Left colon (tissue), 2 donors: ENCODE measurements around the gene ITGB1. TPM values are rescaled to one million over a fixed set of nuclear protein-coding genes. Genes with fewer than 3 reads are reported as not detected.
"Not testable (repeated sequence)": the region's sequence is repeated elsewhere in the genome, so short reads cannot be mapped to it uniquely, and the experiment has no call there.

Experiments used
- ATAC-seq: fragments of 200-7000 bp; cut with Tn5 transposase; one replicate; pipeline ENCODE4 v1.9.1; 2020; ENCODE audit warnings: mild to moderate bottlenecking, moderate library complexity
- DNase-seq, 2 donors: peaks; one replicate each; pipeline ENCODE4 v3.0.0-alpha.2; 2020
- intact Hi-C, 2 donors: fragments of 100-400 bp; cut with DNase I in 1 of 2; cut with micrococcal nuclease in 1 of 2; formaldehyde crosslinking; loops; one replicate each; pipeline versions ENCODE4 v1.11.2 to v1.14.0; 2022; cut with DNase I, micrococcal nuclease
- total RNA-seq, 2 donors: library from RNA; stranded (reverse); fragmentation: NEBNext Ultra II Directional; extraction: Animal tissue kit (Norgen Biotek cat#: 25700); gene quantifications; one replicate each; pipeline ENCODE4 v1.2.1, GENCODE V29; 2021
- donor health status: DM: no; HTN: no; CAD: no.
- donor health status: DM: yes; HTN: yes; CAD: no.

Gene ITGB1
- total RNA-seq, 2 donors from 2014 or later, result 303 to 331 TPM

- ATAC-seq, result no peak
- intact Hi-C loops, result no loop called here
- no peak for DNase-seq
Measured at GRCh38 chr10:32982293-32982709, 24.3 kb upstream of the ITGB1 start.

DNA sequence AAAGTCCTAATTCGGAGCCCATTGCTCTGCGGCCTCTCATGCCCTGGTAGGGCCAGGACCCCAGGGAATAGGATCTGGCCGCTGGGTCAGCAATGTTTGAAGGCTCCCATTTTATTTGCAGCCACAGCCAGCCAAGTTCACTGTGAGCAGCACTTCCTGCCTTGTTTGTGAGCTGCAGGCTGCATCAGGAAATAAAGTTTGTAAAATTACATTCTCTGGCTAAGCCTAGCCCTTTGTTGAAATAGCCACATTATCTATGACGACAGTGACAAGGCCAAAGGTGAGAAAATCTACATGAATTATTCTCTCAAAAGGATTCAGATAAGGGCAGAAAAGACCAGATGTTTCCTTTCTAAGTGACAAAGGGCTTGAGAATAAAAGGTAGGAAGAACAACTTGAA, 23.7 kb upstream of the ITGB1 start:
- ATAC-seq (peak; percentile 79), DNase-seq (peak; percentile 61 to 65)
- intact Hi-C loops, result no loop called here

DNA sequence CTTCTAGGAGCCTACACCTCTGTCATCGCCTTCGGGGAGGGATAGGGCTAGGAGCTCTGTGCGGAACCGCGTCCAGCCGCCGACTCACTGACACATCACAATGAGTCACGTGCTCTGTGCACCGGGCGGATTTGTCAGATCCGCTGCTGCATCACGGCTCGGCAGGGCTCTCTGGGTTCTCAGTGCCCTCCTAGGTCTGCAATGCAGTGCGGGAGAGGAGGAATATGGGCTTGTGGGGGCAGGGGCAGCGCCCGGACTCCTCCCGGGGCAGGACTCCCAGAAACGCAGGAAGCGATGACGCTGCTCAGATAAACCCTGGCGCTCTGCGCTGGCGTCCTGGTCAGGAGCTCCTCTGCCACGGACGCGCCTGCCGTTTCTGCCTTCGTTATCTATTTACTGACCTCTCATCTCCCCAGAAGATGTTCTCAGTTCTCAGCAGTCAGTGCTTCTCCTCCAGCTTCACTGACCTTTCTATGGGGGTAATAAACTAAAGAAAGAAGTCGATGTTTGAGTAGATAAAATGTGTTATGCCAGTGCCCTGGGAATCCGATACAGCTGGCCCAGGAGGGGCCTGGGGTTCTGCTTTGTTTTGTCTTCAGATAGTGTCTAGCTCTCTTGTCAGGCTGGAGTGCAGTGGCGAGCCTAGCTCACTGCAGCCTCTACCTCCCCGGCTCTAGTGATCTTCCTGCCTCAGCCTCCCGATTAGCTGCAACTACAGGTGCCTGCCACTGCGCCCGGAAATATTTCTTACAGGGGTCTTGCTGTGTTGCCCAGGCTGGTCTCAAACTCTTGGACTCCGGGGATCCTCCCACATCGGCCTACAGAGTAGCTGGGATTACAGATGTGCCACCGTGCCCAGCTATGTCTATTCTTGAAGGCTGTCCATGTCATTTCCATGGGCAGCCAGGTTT, 22.8 kb upstream of the ITGB1 start:
- intact Hi-C loops, result no loop called here
- DNase-seq (peak; percentile 92 to 96), ATAC-seq (peak; percentile 83)

DNA sequence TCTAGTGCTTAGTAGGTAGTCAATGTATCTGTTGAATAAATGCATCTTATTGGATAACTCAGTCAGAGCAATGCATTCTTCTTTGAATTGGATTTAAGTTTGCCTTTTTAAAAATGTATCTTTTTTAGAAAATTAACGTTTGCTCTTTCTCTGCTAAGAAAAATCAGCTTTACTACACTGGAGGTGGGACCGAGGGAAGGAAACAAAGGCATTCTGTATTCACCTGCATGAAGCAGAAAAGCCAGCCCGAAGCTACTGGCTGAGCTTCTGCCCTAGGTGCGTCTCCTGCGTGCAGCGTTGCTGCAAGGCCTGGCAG, 22.2 kb upstream of the ITGB1 start:
- DNase-seq (no peak), ATAC-seq (no peak)
- intact Hi-C loops, result no loop called here

GRCh38 chr10:32979719-32980118, 21.7 kb upstream of the ITGB1 start:
- intact Hi-C loops, ATAC-seq, DNase-seq: not testable (repeated sequence)

- intact Hi-C loops, result no loop called here
- no peak for ATAC-seq
- DNase-seq, result no peak
Measured at GRCh38 chr10:32979041-32979440, 21.0 kb upstream of the ITGB1 start.

- intact Hi-C loops, ATAC-seq, DNase-seq: not testable (repeated sequence)
Measured at GRCh38 chr10:32977846-32978809, 20.1 kb upstream of the ITGB1 start.

DNA sequence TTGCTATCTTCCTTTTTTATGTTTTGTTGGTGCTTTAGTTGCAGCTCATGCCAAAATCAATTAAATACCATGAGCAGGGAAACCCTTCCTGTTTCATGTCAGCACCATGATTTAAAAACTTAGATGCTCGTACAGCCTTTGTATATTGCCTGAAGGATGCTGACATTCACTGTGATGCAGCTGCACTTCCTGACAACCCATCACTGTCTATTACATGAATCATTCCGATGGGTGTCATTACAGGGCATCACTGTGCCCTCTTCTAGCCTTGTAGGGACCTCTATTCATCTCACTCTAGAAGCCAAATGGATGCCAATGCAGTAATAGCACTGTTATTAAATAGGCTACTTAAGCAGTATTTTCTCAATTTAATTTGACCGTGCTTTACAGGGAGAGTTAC, 18.3 kb upstream of the ITGB1 start:
- intact Hi-C loops, result no loop called here
- DNase-seq (no peak), ATAC-seq (no peak)

- DNase-seq (no peak), ATAC-seq (peak; percentile 41)
- intact Hi-C loops, result no loop called here
Measured at GRCh38 chr10:32972929-32973328, 14.9 kb upstream of the ITGB1 start.

GRCh38 chr10:32972460-32972859, 14.4 kb upstream of the ITGB1 start:
- ATAC-seq (peak; percentile 53), DNase-seq (no peak)
- intact Hi-C loops, result no loop called here

- peak; percentile 85 for ATAC-seq
- DNase-seq, result peak; percentile 25 to 39
- intact Hi-C loops, result no loop called here
Measured at GRCh38 chr10:32971536-32972091, 13.6 kb upstream of the ITGB1 start.

DNA sequence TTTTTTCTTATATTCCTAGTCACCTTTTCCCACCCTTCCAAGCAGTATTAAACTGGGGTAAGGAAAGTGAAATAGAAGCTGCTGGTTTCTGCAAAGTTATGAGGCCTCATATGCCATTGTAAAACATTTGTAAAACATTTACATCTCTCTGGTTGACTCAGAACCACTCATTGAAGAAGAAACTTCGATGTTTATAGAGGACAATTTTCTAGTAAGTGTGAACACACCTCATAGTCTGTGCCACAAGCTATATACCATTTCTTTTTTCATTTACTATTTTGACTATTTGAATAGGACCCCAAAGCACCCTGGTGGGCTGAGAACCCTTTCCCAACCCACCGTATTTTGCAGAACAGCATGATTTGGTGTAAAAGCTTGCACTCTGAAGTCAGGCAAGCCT, 12.9 kb upstream of the ITGB1 start:
- peak; percentile 76 for ATAC-seq
- intact Hi-C loops, result no loop called here
- DNase-seq, result no peak

DNA sequence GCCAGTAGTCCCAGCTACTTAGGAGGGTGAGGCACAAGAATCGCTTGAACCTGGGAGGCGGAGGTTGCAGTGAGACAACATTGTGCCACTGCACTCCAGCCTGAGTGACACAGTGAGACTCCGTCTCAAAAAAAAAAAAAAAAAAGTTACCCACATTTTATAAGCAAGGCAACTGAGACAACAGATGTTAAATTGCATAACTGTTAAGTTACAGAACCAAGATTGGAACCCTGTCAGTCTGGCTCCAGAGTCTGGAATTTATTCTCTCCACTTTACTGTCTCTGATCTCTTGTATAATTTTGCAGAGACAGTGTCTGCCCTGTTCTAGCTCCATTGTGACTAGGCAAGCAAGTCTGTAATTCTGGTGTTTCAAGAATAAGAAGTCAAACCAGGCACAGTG, 6.2 kb upstream of the ITGB1 start:
- no peak for DNase-seq
- ATAC-seq, result no peak
- intact Hi-C loops, result no loop called here

DNA sequence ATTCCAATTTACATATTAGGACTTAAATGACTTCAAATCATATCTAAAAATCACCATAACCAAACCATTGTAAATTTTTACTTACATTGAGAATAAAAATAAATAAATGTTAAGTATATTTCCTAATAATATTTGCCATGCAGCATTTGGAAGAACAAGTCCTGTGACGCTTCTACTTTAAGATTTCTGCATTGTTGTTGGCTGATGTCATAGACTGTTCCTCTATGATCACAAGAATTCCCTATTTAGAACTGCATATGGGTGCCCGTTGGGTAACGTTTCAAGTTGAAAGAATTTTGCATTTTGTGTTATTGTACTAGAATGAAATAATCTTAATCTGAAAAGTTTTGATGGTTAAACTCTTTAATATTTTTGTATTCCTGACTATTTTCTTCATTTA, 5.1 kb upstream of the ITGB1 start:
- DNase-seq (no peak), ATAC-seq (no peak)
- intact Hi-C loops, result no loop called here

DNA sequence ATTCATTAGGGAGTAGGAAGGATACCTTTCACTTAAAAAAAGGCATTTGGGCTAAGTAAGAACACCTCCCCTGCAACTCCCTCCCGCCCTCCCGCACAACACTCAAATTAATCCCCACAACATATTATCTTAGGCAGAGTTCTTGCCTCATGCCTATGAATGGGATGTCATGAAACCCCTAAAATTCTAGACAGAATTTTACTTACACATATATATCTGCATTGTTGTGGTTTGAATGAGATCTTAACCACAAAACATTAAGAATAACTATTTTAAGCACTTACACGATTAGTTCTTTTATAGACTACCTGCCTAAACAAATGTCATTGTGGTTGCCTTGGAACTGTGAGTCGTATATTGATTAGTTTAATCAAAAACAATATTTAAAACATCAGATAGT, 4.5 kb upstream of the ITGB1 start:
- intact Hi-C loops, result no loop called here
- ATAC-seq (no peak), DNase-seq (no peak)

GRCh38 chr10:32961895-32962369, 3.9 kb upstream of the ITGB1 start:
- intact Hi-C loops, result no loop called here
- ATAC-seq (no peak), DNase-seq (no peak)

GRCh38 chr10:32961343-32961894, 3.4 kb upstream of the ITGB1 start:
- no peak for ATAC-seq
- intact Hi-C loops, result no loop called here
- no peak for DNase-seq

DNA sequence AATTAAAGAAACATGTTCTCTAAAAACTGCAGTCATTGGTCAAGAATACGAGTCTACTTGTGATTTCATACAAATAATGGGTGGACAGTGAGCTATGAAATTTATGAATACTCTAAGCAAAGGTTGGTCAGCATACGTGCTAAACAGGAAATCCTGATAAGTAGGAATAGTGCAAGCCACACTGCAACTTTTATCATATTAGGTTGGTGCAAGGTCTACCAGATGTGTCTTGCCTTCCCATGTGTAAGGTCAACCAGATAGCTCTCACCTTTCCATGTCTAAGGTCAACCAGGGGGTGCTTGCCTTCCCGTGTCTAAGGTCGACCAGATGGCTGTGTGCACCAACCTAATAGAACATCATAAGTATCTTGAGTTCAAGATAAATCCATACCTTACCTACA, 2.0 kb upstream of the ITGB1 start:
- intact Hi-C loops, result no loop called here
- ATAC-seq (no peak), DNase-seq (no peak)
